Keratinocyte (primary cell): ENCODE data around the gene OPHN1.

Experiments
- EZH2 ChIP-seq: IDR thresholded peaks from one replicate; pipeline ENCODE4 v1.6.1; 2012; ENCODE audit warnings: inconsistent platforms, mild to moderate bottlenecking, low read length, moderate library complexity
- TF ChIP-seq, protein P1 (sequence below), 3 experiments: IDR thresholded peaks in 1 of 3; conservative IDR thresholded peaks in 1 of 3; optimal IDR thresholded peaks in 1 of 3; 2 replicates in 2 of 3; 3 replicates in 1 of 3; pipeline versions ENCODE3 to v1.5.1; 2011; ENCODE audit warnings: low read length in 3 of 3, mild to moderate bottlenecking in 3 of 3, moderate library complexity in 2 of 3, control low read depth in 1 of 3, inconsistent platforms in 1 of 3; ENCODE audit not compliant: insufficient read depth in 2 of 3; ENCODE audit errors: extremely low read depth in 1 of 3

- TF ChIP-seq, protein P1, sequence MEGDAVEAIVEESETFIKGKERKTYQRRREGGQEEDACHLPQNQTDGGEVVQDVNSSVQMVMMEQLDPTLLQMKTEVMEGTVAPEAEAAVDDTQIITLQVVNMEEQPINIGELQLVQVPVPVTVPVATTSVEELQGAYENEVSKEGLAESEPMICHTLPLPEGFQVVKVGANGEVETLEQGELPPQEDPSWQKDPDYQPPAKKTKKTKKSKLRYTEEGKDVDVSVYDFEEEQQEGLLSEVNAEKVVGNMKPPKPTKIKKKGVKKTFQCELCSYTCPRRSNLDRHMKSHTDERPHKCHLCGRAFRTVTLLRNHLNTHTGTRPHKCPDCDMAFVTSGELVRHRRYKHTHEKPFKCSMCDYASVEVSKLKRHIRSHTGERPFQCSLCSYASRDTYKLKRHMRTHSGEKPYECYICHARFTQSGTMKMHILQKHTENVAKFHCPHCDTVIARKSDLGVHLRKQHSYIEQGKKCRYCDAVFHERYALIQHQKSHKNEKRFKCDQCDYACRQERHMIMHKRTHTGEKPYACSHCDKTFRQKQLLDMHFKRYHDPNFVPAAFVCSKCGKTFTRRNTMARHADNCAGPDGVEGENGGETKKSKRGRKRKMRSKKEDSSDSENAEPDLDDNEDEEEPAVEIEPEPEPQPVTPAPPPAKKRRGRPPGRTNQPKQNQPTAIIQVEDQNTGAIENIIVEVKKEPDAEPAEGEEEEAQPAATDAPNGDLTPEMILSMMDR (optimal IDR thresholded peaks at IDR 0.05 in 1 of 3, IDR thresholded peaks at IDR 0.05 in 1 of 3, conservative IDR thresholded peaks at IDR 0.05 in 1 of 3; ENCODE audit: extremely low read depth in 1 of 3, insufficient read depth in 2 of 3, low read length in 3 of 3), result no peak
- no peak for TF ChIP-seq EZH2
Measured at GRCh38 chrX:68199062-68199848, 234.0 kb downstream of the OPHN1 start.
